ENCODE measurements around the gene LDLRAD3.

The LDLRAD3 gene

GRCh38 chr11:36278531-36279282 lies 334.8 kb downstream of the LDLRAD3 start:
- no peak for TF ChIP-seq CTCF (IDR thresholded peaks at IDR 0.05)
- Histone ChIP-seq H3K4me3 (ENCODE audit: low read depth, low read length) (no peak overlapping the region), H2AFZ (no peak overlapping the region), H3K36me3 (ENCODE audit: control insufficient read depth, insufficient read depth, low read length) (no peaks in the 10 kb centered on the region), H3K4me2 (ENCODE audit: low read length) (no peak overlapping the region), H3K4me1 (no peaks in the 10 kb centered on the region), H3K9me3 (ENCODE audit: control insufficient read depth, low read length) (no peaks in the 10 kb centered on the region), H3K27ac (no peak overlapping the region), H3K79me2 (peaks cover 2% of the 10 kb centered on the region), H3K9ac (no peak overlapping the region), H3K27me3 (ENCODE audit: control insufficient read depth, insufficient read depth, low read length) (no peaks in the 10 kb centered on the region)

- H3K9ac ChIP-seq, result no peak overlapping the region
- H3K27ac ChIP-seq, result no peak overlapping the region
- no peaks in the 10 kb centered on the region for H3K36me3 ChIP-seq (ENCODE audit: control insufficient read depth, insufficient read depth, low read length)
- H2AFZ ChIP-seq, result no peak overlapping the region
- no peak for TF ChIP-seq CTCF (IDR thresholded peaks at IDR 0.05)
- H3K4me1 ChIP-seq, result no peaks in the 10 kb centered on the region
- no peak overlapping the region for H3K4me3 ChIP-seq (ENCODE audit: low read depth, low read length)
- peaks cover 2% of the 10 kb centered on the region for H3K79me2 ChIP-seq
- no peaks in the 10 kb centered on the region for H3K9me3 ChIP-seq (ENCODE audit: control insufficient read depth, low read length)
- no peaks in the 10 kb centered on the region for H3K27me3 ChIP-seq (ENCODE audit: control insufficient read depth, insufficient read depth, low read length)
- no peak overlapping the region for H3K4me2 ChIP-seq (ENCODE audit: low read length)
These were observed 336.7 kb downstream of the LDLRAD3 start for GRCh38 chr11:36280531-36280930.
